Measurements from ENCODE around the gene TBKBP1. TPM values are rescaled to one million over a fixed set of nuclear protein-coding genes. Genes with fewer than 3 reads are reported as not detected.

Gene TBKBP1
- total and polyA plus RNA-seq, 2 experiments from 2014 or later, result 22.6 to 143 TPM

GRCh38 chr17:47742319-47743181 is 48.6 kb downstream of the TBKBP1 start:
- peak; percentile 19 to 77 for DNase-seq (ENCODE audit: low read depth in 1 of 2, low spot score in 1 of 2)
- H3K36me3 ChIP-seq, result no peaks in the 10 kb centered on the region
- peaks cover 11% of the 10 kb centered on the region for H3K4me1 ChIP-seq (ENCODE audit: low read depth)
- H3K4me3 ChIP-seq, result no peak overlapping the region
- no peaks in the 10 kb centered on the region for H3K9me3 ChIP-seq (ENCODE audit: low read depth)
- peak; percentile 39 for TF ChIP-seq CTCF (IDR thresholded peaks at IDR 0.05; ENCODE audit: low read depth, low read length)
- H3K27ac ChIP-seq, result no peak overlapping the region
- no peaks in the 10 kb centered on the region for H3K27me3 ChIP-seq

- Histone ChIP-seq H3K27ac (no peak overlapping the region), H3K9me3 (ENCODE audit: low read depth) (no peaks in the 10 kb centered on the region), H3K36me3 (no peaks in the 10 kb centered on the region), H3K4me3 (no peak overlapping the region), H3K27me3 (peaks cover under 1% of the 10 kb centered on the region), H3K4me1 (ENCODE audit: low read depth) (peaks cover 11% of the 10 kb centered on the region)
- TF ChIP-seq CTCF (IDR thresholded peaks at IDR 0.05; ENCODE audit: low read depth, low read length), result no peak
- DNase-seq (ENCODE audit: low read depth in 1 of 2, low spot score in 1 of 2), result no peak
Measured at GRCh38 chr17:47744168-47745036, 50.4 kb downstream of the TBKBP1 start.

- peaks cover 11% of the 10 kb centered on the region for H3K4me1 ChIP-seq (ENCODE audit: low read depth)
- no peak for DNase-seq (ENCODE audit: low read depth in 1 of 2, low spot score in 1 of 2)
- no peak for TF ChIP-seq CTCF (IDR thresholded peaks at IDR 0.05; ENCODE audit: low read depth, low read length)
- no peaks in the 10 kb centered on the region for H3K9me3 ChIP-seq (ENCODE audit: low read depth)
- no peak overlapping the region for H3K27ac ChIP-seq
- peaks cover 6% of the 10 kb centered on the region for H3K27me3 ChIP-seq
- no peaks in the 10 kb centered on the region for H3K36me3 ChIP-seq
- H3K4me3 ChIP-seq, result no peak overlapping the region
Measured at GRCh38 chr17:47745037-47745380, 51.0 kb downstream of the TBKBP1 start.

GRCh38 chr17:47751471-47751870 is 57.5 kb downstream of the TBKBP1 start:
- no peak for TF ChIP-seq CTCF (IDR thresholded peaks at IDR 0.05; ENCODE audit: low read depth, low read length)
- H3K4me1 ChIP-seq (ENCODE audit: low read depth), result no peaks in the 10 kb centered on the region
- H3K27me3 ChIP-seq, result peaks cover 6% of the 10 kb centered on the region
- no peaks in the 10 kb centered on the region for H3K9me3 ChIP-seq (ENCODE audit: low read depth)
- H3K4me3 ChIP-seq, result no peak overlapping the region
- DNase-seq (ENCODE audit: low read depth in 1 of 2, low spot score in 1 of 2), result no peak
- H3K36me3 ChIP-seq, result no peaks in the 10 kb centered on the region
- no peak overlapping the region for H3K27ac ChIP-seq

- no peaks in the 10 kb centered on the region for H3K36me3 ChIP-seq
- H3K27ac ChIP-seq, result no peak overlapping the region
- H3K27me3 ChIP-seq, result peaks cover 16% of the 10 kb centered on the region
- H3K4me3 ChIP-seq, result no peak overlapping the region
- no peaks in the 10 kb centered on the region for H3K4me1 ChIP-seq (ENCODE audit: low read depth)
- peaks cover 3% of the 10 kb centered on the region for H3K9me3 ChIP-seq (ENCODE audit: low read depth)
- DNase-seq (ENCODE audit: low read depth in 1 of 2, low spot score in 1 of 2), result no peak
- no peak for TF ChIP-seq CTCF (IDR thresholded peaks at IDR 0.05; ENCODE audit: low read depth, low read length)
Measured at GRCh38 chr17:47757386-47757785, 63.4 kb downstream of the TBKBP1 start.
